ENCODE results near the gene SNRPB.
A peak's percentile ranks its signal among the peaks of the same experiment; 100 is the strongest.
"Not testable (repeated sequence)": the region's sequence is repeated elsewhere in the genome, so short reads cannot be mapped to it uniquely, and the experiment has no call there.

The SNRPB gene

GRCh38 chr20:2470423-2471193, at the start of gene SNRPB:
Gene SNRPB (minus strand): TSS chr20:2470789. CDS start chr20:2470690, 99 bp downstream.
- DNase-seq, result peak; percentile 97

DNA sequence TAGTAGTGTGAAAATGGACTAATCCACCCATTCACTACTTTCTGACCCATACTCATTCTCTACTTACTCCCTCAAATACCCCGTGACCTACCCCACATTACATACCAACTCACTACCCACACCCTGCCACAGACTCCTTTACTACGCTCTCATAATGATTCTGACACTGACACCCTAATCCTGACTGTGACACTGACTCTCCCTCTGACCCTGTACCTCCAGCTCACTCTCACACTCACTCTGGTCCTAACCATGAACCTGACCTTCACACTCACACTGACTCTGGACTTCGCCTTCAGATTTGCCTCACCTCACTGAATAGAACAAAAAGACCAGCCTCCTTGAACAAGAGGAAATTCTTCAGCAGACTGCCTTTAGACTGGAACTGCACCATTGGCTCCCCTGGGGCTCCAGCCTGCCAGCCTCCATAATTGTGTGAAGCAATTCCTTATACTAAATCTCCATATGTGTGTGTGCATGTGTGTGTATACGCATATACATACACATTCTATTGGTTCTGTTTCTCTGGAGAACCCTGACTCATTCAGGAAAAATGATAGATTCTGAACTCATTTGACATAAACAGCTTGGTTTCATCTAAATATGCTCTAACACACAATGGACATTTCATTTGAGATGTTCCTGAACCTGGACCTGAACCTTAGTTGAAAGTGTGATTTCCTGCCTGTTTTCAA, 48.7 kb upstream of the SNRPB start:
- DNase-seq, result no peak

- DNase-seq, result no peak
Observed at GRCh38 chr20:2518558-2518957, 48.0 kb upstream of the SNRPB start.

DNA sequence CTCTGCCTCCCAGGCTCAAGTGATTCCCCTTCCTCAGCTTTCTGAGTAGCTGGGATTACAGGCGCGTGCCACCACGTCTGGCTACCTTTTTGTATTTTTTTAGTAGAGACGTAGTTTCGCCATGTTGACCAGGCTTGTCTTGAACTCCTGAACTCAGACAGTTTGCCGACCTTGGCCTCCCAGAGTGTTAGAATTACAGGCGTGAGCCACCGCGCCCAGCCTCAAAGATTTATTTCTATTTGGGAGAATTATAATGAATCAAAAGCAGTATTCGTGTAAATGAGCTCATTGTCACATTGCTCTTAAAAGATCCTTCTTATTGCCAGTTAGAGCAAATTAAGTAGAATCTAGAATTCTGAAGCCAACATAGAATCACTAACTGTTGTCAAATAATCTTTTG, 47.5 kb upstream of the SNRPB start:
- no peak for DNase-seq

GRCh38 chr20:2516399-2516798, 45.8 kb upstream of the SNRPB start:
- DNase-seq, result no peak

DNA sequence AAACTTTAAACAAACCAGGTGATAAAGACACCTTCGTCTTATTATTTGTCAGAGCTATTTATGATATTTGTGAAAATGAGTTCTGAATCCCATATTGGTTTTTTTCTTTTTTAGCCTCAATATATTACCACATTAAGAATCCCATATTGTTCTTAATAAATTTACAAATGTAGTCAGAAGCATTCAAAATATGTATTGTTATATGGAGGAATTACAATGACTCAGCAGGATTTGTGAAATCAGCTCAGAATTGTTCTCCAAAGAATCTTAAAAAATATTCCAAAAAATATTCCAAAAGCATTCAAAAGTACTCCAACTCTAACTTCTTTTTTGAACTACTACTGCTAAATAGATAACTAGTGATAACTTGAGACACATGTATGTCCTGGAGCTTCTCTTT, 44.6 kb upstream of the SNRPB start:
- no peak for DNase-seq

GRCh38 chr20:2509794-2510193, 39.2 kb upstream of the SNRPB start:
- DNase-seq, result no peak

DNA sequence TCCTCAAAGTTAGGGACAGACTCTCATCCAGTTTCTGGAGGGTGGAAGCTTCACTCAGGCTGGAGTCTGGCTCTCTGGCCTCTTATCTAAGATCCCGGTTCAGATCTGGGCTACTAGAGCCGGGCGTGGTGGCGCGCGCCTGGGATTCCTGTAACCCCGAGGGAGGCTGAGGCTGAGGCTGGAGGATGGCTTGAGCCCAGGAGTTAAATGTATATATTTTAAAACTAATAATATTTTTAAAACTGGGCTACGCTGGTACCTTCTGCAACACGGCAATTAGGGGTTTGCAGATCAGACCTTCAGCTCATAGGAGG, 38.8 kb upstream of the SNRPB start:
- DNase-seq, result no peak

DNA sequence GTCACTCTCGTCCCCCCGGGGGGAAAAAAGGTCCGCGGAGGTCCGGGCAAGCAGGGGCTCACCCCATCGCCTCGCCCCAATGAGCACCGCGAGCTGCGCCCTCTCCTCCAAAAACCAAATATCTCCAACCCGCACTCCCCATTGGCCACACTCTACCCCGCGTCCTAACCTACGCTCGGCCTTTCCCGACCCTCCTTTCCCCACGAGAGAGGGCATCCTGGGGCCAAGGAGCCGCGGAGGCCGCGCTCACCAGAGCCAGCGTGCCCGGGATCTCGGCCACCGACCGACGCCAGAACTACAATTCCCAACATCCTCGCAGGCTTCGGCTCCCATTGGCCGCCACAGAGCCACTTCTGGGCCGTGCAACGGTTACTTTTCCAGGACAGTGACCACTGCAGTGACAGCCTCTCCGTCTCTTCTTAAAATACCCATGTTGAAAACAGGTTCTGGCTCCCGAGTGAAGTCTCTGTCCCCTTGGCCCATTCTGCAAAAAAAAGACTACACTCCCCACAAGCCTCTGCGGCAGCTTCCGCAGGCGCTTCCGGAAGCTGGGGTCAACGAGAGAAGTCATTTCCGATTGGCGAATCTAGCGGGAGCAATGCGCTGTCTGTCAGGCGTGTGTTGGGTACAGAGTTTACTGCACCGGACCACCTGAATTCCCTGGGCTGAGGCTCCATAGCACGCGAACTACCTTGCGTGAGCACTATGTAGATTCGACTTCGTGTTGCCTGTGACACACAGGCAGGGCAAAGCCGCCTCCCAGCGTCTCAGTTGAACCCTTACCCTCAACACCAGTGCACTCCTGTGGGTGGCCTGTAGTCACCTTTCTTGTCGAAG, 38.3 kb upstream of the SNRPB start, which contains the start of gene ZNF343:
TSS of gene ZNF343 (minus strand) at position 285 of the 837 bp plus-strand sequence. CDS start 15,020 bp downstream, outside the sequence.
- peak; percentile 46 for DNase-seq

DNA sequence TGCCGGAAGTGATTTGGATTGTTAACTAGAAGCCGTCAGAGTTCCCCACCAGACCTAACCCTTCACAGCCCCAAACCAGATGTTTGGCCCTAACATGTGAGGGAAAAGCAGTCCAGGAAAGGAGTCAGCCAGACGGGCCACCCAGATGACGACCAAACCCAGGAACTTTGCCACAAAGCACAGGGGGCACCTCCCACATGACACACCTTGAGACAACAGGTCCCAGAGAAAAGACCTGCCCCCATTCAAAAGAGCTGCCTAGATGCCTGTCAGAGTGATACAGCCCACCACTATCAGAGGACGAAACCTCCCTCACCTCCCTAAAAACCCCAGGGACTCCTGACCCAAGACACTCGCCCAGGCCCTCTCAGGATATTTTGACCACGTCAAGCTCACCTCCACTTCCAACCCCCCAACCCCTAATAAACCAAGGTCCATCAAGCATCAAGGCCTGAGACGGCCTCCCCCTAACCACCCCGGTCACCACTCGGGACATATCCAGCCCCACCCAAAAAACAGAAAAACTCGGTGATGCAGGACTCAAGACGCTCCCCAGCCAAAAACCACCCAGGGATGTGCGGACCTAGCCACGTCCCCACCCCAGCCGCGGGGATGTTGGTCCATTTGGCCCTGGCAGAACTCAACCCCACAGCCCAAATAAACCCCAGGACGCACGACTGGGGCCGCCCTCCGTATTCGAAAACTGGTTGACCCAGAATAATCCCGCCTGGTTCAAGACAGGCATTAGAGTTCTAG, 37.5 kb upstream of the SNRPB start:
- DNase-seq, result no peak

GRCh38 chr20:2507464-2507863, 36.9 kb upstream of the SNRPB start:
- no peak for DNase-seq

GRCh38 chr20:2506426-2506825, 35.8 kb upstream of the SNRPB start:
- DNase-seq, result not testable (repeated sequence)

- DNase-seq, result not testable (repeated sequence)
Observed at GRCh38 chr20:2504803-2505202, 34.2 kb upstream of the SNRPB start.

- DNase-seq, result not testable (repeated sequence)
Observed at GRCh38 chr20:2502808-2503384, 32.3 kb upstream of the SNRPB start.

DNA sequence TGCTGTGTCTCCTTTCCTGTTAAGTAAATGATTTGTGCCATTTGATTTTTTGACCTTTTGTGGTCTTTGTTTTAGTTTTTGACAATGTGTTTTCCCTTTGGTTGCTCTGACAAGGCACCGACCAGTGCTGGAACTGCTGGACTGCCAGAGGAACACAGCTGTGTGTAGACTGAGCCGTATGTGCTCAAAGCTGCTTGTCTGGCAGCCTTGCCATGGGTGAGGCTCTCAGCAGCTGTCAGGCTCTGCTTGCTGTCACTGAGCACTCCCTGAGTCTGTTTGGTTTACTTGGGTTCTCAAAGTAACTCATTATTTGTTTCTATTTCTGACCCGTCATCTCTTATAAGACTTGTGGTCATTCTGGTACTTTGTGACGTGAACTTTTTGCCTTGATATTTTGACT, 15.1 kb upstream of the SNRPB start:
- no peak for DNase-seq

DNA sequence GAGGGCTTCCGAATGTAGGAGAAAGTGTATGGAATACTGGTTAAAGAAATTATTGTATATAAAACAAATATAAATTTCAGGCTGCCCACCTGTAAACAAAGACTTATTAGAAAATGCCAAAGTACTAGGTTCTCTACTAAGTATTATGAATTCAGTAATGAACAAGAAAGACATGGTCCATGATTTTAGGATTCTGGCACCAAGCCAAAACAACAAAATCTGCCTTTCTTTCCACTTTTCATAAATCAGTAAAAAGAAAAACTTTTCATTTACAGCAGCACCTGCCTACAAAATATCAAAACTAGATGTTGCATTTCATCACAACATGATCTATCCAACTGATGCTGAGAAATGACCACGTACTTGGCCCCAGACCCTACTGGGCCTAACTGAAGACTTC, 14.5 kb upstream of the SNRPB start:
- no peak for DNase-seq

GRCh38 chr20:2483504-2483903, 12.9 kb upstream of the SNRPB start:
- no peak for DNase-seq

DNA sequence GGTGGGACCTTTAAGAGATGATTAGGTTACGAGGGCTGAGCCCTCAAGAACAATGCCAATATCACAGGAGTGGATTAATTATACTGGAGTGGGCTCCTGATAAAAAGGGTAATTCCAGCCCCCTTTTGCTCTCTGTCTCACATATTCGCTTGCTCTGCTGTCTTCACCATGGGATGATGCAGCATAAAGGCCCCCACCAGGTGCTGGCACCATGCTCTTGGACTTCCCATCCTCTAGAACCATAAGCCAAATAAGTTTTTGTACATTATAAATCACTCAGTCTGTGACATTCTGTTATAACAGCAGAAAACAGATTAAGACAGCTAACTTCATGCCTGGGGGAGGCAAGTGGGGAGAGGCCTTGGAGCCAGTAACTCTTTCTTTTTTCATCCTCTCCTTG, 9.8 kb upstream of the SNRPB start:
- no peak for DNase-seq

- DNase-seq, result no peak
Observed at GRCh38 chr20:2476742-2477615, 6.4 kb upstream of the SNRPB start.

DNA sequence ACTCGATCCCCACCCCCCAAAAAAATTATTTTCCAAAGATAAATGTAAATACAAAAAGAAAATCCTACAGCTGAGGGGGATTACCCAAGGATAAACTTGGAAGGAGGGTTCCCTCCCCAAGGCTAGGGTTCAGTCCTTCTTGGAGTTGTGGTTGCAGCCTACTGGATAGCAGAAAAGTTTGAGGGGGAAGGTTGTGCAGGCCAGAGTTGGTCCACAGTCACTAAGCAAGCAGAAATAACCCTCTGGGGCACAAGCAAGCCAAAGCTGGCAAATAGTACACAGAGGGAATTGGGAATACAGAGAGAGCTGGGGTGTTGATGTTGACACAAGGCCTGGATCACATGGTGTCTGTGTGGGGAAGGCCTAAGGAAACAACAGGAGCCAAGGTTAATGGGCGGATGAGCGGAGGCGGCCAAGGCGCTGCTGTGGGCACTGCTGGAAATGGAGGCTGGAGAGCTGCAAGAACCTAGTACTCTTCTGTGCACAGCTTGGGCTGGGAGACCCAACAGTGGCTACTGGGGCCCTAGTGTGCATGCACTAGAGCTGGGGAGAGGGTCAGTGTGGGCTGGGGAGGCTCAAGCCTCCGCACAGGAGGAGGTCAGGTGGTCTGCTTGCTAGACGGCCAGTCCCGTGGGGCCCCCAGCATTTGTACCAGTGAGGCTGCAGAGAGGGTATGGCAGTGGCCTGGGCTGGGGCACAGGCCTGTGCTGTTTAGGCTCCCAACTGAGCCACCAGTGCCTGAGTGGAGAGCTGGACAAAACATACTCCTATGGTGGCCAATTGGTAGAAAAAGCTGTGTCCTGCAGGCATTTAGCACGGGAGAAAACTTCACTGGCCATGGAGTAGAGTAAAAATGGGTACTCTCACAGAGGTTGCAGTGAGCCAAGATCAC, 5.5 kb upstream of the SNRPB start:
- DNase-seq, result no peak
